Naive B cell (primary cell): Measurements from ENCODE around the gene GALK2. TPM values are rescaled to one million over a fixed set of nuclear protein-coding genes. Genes with fewer than 3 reads are reported as not detected.
"Not testable (repeated sequence)": the region's sequence is repeated elsewhere in the genome, so short reads cannot be mapped to it uniquely, and the experiment has no call there.

Source experiments
- ATAC-seq, 2 donors: fragments of 150-1000 bp; cut with Tn5 transposase; 2 replicates each; pipeline ENCODE4 v1.10.0; 2021; ENCODE audit warnings: low read depth in 2 of 2, mild to moderate bottlenecking in 2 of 2, moderate library complexity in 2 of 2
- DNase-seq: peaks from one replicate; pipeline ENCODE4 v3.0.0; 2022
- H3K27ac Mint-ChIP-seq, 6 donors: one replicate each; pipeline ENCODE4 v1.8.0; 2020 to 2022; ENCODE audit warnings: mild to moderate bottlenecking in 6 of 6, mixed read lengths in 6 of 6, moderate library complexity in 5 of 6, inconsistent platforms in 2 of 6
- H3K27me3 Mint-ChIP-seq, 3 donors: one replicate each; pipeline ENCODE4 v1.8.0; 2021 to 2022; ENCODE audit warnings: mixed read lengths in 3 of 3, mild to moderate bottlenecking in 1 of 3
- H3K36me3 Mint-ChIP-seq, 2 donors: one replicate each; pipeline ENCODE4 v1.8.0; 2020 to 2022; ENCODE audit warnings: mixed read lengths in 2 of 2, inconsistent platforms in 1 of 2, mild to moderate bottlenecking in 1 of 2
- H3K4me1 Mint-ChIP-seq, 3 donors: one replicate each; pipeline ENCODE4 v1.8.0; 2020 to 2022; ENCODE audit warnings: mixed read lengths in 3 of 3, inconsistent platforms in 1 of 3, mild to moderate bottlenecking in 1 of 3, moderate library complexity in 1 of 3
- H3K4me3 Mint-ChIP-seq, 8 donors: one replicate each; pipeline ENCODE4 v1.8.0; 2020 to 2022; ENCODE audit warnings: mild to moderate bottlenecking in 8 of 8, mixed read lengths in 8 of 8, moderate library complexity in 8 of 8, inconsistent platforms in 2 of 8
- H3K9me3 Mint-ChIP-seq, 7 donors: one replicate each; pipeline ENCODE4 v1.8.0; 2020 to 2022; ENCODE audit warnings: mixed read lengths in 7 of 7, mild to moderate bottlenecking in 5 of 7, inconsistent platforms in 2 of 7, moderate library complexity in 1 of 7
- polyA plus RNA-seq, 6 donors: library from polyadenylated mRNA; unstranded; fragments of 300-500 nt; fragmentation: Illumina TruSeq; gene quantifications; one replicate each; pipeline ENCODE4 v1.2.3, GENCODE V29; 2021; ENCODE audit warnings: low read depth in 6 of 6

Gene GALK2
- polyA plus RNA-seq, 6 donors from 2014 or later, result 12.6 to 26.4 (median 15.4) TPM

- no peaks in the 10 kb centered on the region for H3K27me3 Mint-ChIP-seq
- H3K27ac Mint-ChIP-seq, result no peak overlapping the region
- H3K4me1 Mint-ChIP-seq, result peaks cover 41 to 68% (median 51%) of the 10 kb centered on the region in 3 donors
- no peak for ATAC-seq
- DNase-seq, result no peak
- no peaks in the 10 kb centered on the region for H3K9me3 Mint-ChIP-seq
- H3K4me3 Mint-ChIP-seq, result no peak overlapping the region
- H3K36me3 Mint-ChIP-seq, result peaks cover 0 to 5% of the 10 kb centered on the region in 2 donors
Observed at GRCh38 chr15:49151831-49152230, 18.2 kb upstream of the GALK2 start.

- peak overlapping the region in 1 of 6 donors; percentile 70 for H3K27ac Mint-ChIP-seq
- H3K27me3 Mint-ChIP-seq, result no peaks in the 10 kb centered on the region
Observed at GRCh38 chr15:49152552-49153312, 17.3 kb upstream of the GALK2 start.

GRCh38 chr15:49154359-49154758 is 15.7 kb upstream of the GALK2 start:
- DNase-seq (no peak), ATAC-seq (no peak)
- H3K9me3 Mint-ChIP-seq, result no peaks in the 10 kb centered on the region
- no peaks in the 10 kb centered on the region for H3K27me3 Mint-ChIP-seq
- peaks cover 22 to 51% (median 32%) of the 10 kb centered on the region in 3 donors for H3K4me1 Mint-ChIP-seq
- H3K36me3 Mint-ChIP-seq, result no peaks in the 10 kb centered on the region
- H3K4me3 Mint-ChIP-seq, result peak overlapping the region; percentile 91 to 100 (median 99)
- H3K27ac Mint-ChIP-seq, result peak overlapping the region in 5 of 6 donors; percentile 19 to 100 (median 98)

More at GRCh38 chr15:49152552-49153312, 17.3 kb upstream of the GALK2 start:
- Mint-ChIP-seq H3K4me3 (peak overlapping the region in 5 of 8 donors; percentile 37 to 100 (median 78)), H3K36me3 (peaks cover 0 to 5% of the 10 kb centered on the region in 2 donors), H3K9me3 (no peaks in the 10 kb centered on the region), H3K4me1 (peaks cover 36 to 65% (median 45%) of the 10 kb centered on the region in 3 donors)
- no peak for ATAC-seq
- no peak for DNase-seq

- Mint-ChIP-seq H3K27me3 (no peaks in the 10 kb centered on the region), H3K9me3 (no peaks in the 10 kb centered on the region), H3K36me3 (no peaks in the 10 kb centered on the region), H3K4me3 (peak overlapping the region; percentile 91 to 100 (median 99)), H3K27ac (peak overlapping the region; percentile 97 to 100 (median 98)), H3K4me1 (peaks cover 22 to 49% (median 31%) of the 10 kb centered on the region in 3 donors)
- ATAC-seq, result no peak
- no peak for DNase-seq
Observed at GRCh38 chr15:49154799-49155109, 15.3 kb upstream of the GALK2 start.

GRCh38 chr15:49155110-49155833 is 14.8 kb upstream of the GALK2 start, which contains the start of gene COPS2:
Gene COPS2 (minus strand): TSS chr15:49155599. CDS start chr15:49155578, 21 bp downstream.
- peaks cover 22 to 49% (median 29%) of the 10 kb centered on the region in 3 donors for H3K4me1 Mint-ChIP-seq
- H3K9me3 Mint-ChIP-seq, result no peaks in the 10 kb centered on the region
- peak within 1 kb of the TSS; percentile 97 to 100 (median 98) for H3K27ac Mint-ChIP-seq
- H3K27me3 Mint-ChIP-seq, result no peaks in the 10 kb centered on the region
- peak; percentile 91 to 92 for ATAC-seq
- peak within 1 kb of the TSS; percentile 91 to 100 (median 99) for H3K4me3 Mint-ChIP-seq
- peak; percentile 93 for DNase-seq
- H3K36me3 Mint-ChIP-seq, result no peaks in the 10 kb centered on the region

- H3K27me3 Mint-ChIP-seq, result no peaks in the 10 kb centered on the region
- H3K4me1 Mint-ChIP-seq, result peaks cover 22 to 45% (median 26%) of the 10 kb centered on the region in 3 donors
- H3K4me3 Mint-ChIP-seq, result peak overlapping the region; percentile 91 to 100 (median 99)
- ATAC-seq (peak; percentile 15 to 16), DNase-seq (peak; percentile 1)
- peak overlapping the region; percentile 97 to 100 (median 98) for H3K27ac Mint-ChIP-seq
- no peaks in the 10 kb centered on the region for H3K36me3 Mint-ChIP-seq
- H3K9me3 Mint-ChIP-seq, result no peaks in the 10 kb centered on the region
Observed at GRCh38 chr15:49155834-49156627, 14.0 kb upstream of the GALK2 start.

- peaks cover 0 to 4% (median 0%) of the 10 kb centered on the region in 3 donors for H3K4me1 Mint-ChIP-seq
- H3K27me3 Mint-ChIP-seq, result no peaks in the 10 kb centered on the region
- DNase-seq, result no peak
- peak overlapping the region in 1 of 6 donors; percentile 24 for H3K27ac Mint-ChIP-seq
- no peaks in the 10 kb centered on the region for H3K9me3 Mint-ChIP-seq
- H3K4me3 Mint-ChIP-seq, result no peak overlapping the region
- H3K36me3 Mint-ChIP-seq, result peaks cover 0 to 6% of the 10 kb centered on the region in 2 donors
- no peak for ATAC-seq
Observed at GRCh38 chr15:49163678-49164077, 6.4 kb upstream of the GALK2 start.

GRCh38 chr15:49164865-49165264 is 5.2 kb upstream of the GALK2 start:
- Mint-ChIP-seq H3K27me3 (no peaks in the 10 kb centered on the region), H3K27ac (no peak overlapping the region), H3K4me1 (peaks cover 3 to 5% (median 4%) of the 10 kb centered on the region in 3 donors), H3K9me3 (no peaks in the 10 kb centered on the region), H3K4me3 (no peak overlapping the region), H3K36me3 (peaks cover 0 to 6% of the 10 kb centered on the region in 2 donors)
- no peak for DNase-seq
- no peak for ATAC-seq

GRCh38 chr15:49168016-49168415 is 2.0 kb upstream of the GALK2 start:
- Mint-ChIP-seq H3K9me3 (no peaks in the 10 kb centered on the region), H3K4me1 (peaks cover 19 to 25% (median 19%) of the 10 kb centered on the region in 3 donors), H3K27me3 (no peaks in the 10 kb centered on the region), H3K4me3 (peak overlapping the region in 2 of 8 donors; percentile 10 to 30), H3K36me3 (no peaks in the 10 kb centered on the region), H3K27ac (no peak overlapping the region)
- DNase-seq, result no peak
- no peak for ATAC-seq

GRCh38 chr15:49171790-49172189 is 1.7 kb downstream of the GALK2 start:
- H3K4me1 Mint-ChIP-seq, result peaks cover 22 to 34% (median 32%) of the 10 kb centered on the region in 3 donors
- H3K9me3 Mint-ChIP-seq, result no peaks in the 10 kb centered on the region
- no peaks in the 10 kb centered on the region for H3K36me3 Mint-ChIP-seq
- ATAC-seq, result no peak
- H3K4me3 Mint-ChIP-seq, result peak overlapping the region in 6 of 8 donors; percentile 29 to 85 (median 41)
- no peaks in the 10 kb centered on the region for H3K27me3 Mint-ChIP-seq
- no peak for DNase-seq
- H3K27ac Mint-ChIP-seq, result peak overlapping the region in 2 of 6 donors; percentile 69 to 84

- H3K4me3 Mint-ChIP-seq, result no peak overlapping the region
- peaks cover 22 to 31% (median 26%) of the 10 kb centered on the region in 3 donors for H3K4me1 Mint-ChIP-seq
- H3K9me3 Mint-ChIP-seq, result no peaks in the 10 kb centered on the region
- DNase-seq (no peak), ATAC-seq (no peak)
- no peaks in the 10 kb centered on the region for H3K27me3 Mint-ChIP-seq
- no peaks in the 10 kb centered on the region for H3K36me3 Mint-ChIP-seq
- peak overlapping the region in 2 of 6 donors; percentile 19 to 55 for H3K27ac Mint-ChIP-seq
Observed at GRCh38 chr15:49174902-49175301, 4.9 kb downstream of the GALK2 start.

GRCh38 chr15:49175582-49176397 is 5.7 kb downstream of the GALK2 start:
- H3K36me3 Mint-ChIP-seq, H3K27me3 Mint-ChIP-seq, H3K4me3 Mint-ChIP-seq, H3K9me3 Mint-ChIP-seq, ATAC-seq, H3K27ac Mint-ChIP-seq, DNase-seq: not testable (repeated sequence)
- peaks cover 14 to 22% (median 18%) of the 10 kb centered on the region in 3 donors for H3K4me1 Mint-ChIP-seq
